GF-D8 (cell line): ENCODE results near the gene UFC1.

Experiments
- DNase-seq: peaks from one replicate; lab custom pipeline; 2025; lab: John Stamatoyannopoulos, UW

The UFC1 gene

DNA sequence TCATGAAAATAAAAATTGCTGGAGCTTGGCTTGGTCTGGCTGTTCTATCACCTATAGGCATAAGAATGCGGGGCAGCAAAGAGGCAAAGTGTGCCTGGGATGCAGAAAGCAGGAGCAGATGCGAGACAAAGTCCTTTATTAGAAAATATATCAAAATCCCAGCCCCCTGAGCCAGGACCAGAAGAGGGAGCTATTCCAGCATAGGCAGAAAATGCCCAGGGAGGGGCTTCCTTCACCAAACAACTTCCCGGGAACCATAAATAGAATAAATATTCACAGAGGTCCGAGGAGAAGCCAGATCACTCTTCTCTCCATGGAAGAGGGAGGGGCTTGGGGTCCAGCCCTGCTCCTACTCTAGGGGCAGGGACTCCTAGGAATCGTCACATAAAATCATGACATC, 17.4 kb downstream of the UFC1 start:
- DNase-seq: no peak

DNA sequence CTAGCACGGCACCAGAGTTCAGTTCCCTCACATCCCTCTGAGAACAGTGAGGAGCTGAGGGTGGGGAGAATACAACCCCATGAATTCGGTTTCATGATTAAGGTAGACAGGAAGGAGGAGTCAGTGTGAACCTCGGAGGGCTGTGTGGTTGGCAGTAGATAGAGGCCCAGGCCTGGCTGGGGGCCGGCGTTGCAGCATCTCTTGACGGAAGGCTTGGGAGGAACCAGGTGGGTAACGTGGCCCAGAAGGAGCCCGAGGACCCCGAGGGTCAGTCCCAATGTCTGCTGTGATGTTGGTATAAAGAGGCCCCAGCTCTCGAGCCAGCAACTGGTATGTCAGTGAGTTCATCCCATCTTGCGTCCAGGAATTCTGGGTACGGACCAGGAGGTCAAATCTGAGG, 17.9 kb downstream of the UFC1 start:
- no peak for DNase-seq

DNA sequence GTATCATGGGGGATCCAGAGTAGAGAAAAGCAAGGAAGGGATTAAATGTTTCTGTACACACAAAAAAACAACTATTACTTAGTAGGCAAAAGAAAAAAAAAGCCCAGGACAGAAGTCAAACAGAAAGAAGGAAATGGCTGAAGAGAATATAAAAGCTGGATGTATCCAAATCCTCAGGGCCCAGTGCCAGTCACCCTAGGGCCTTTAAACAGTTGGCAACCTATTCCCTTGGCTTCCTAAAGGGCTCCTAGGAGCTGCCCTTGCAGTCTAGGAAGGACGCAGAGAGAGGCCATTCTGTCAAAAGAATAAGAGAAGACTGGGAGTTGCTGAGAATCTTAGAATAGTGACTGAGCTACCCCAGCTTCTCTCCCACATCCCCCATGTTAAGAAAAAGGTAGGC, 18.6 kb downstream of the UFC1 start:
- DNase-seq: no peak

DNA sequence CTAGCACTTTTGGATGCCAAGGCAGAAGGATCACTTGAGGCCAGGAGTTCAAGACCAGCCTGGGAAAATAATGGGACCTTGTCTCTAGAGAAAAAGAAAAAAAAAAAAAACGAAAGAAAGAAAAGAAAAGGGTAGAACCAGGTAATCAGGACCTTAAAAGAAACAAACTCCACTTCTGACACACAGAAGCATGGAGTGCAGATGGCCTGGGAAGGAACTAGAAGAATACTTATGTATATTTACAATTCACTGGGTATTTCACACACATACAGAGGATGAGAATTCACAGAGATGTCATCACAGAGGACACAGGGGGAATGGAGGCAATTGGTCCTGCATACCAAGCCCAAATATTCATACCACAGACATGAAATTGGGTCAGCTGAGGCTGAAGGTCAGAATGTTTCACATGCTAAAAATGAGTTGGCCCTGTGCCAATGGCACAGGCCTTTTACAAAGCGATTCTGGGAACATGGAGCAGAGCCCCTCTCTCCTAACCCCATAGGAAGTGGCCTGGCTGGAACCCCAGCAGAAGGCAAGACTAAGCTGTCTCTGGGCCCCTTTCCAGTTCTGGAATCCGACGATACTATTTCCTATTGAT, 19.1 kb downstream of the UFC1 start:
- DNase-seq: no peak

DNA sequence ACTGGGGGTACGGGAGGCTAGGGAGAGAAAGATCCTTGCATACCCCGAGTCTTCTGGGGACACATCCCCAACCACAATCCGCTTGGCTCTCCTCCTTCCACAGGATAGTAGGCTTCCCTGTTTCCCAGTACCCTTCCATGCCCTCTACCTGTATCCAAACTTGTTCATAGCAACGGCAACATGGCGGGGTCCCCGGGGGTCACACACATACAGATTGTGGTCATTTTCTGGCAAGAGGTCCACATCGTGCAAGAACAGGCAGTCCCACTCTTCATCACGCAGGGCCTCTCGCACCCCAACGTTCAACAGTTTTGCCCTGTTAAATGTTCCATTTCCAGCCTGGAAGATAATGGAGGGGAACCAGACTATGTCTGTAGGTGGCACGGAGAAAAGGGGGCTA, 19.9 kb downstream of the UFC1 start:
- DNase-seq: no peak

DNA sequence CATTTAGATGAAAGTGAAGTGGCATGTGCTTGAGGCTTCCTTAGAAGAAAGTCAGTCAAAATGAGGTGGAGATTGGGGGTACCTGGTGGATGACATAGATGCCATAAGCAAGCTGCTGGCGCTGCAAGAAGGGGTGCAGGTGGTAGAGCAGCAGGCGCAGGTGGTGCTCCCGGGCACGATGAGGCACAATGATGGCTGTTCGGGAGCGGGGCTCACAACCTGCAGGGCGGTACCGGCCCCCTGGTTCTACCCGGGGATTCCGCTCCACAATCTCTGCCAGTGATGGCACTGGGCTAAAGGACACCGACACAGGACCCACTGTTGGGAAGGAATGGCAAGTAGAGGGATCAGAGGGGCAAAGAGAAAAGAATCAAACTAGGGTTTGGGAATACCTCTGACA, 21.1 kb downstream of the UFC1 start:
- no peak for DNase-seq

DNA sequence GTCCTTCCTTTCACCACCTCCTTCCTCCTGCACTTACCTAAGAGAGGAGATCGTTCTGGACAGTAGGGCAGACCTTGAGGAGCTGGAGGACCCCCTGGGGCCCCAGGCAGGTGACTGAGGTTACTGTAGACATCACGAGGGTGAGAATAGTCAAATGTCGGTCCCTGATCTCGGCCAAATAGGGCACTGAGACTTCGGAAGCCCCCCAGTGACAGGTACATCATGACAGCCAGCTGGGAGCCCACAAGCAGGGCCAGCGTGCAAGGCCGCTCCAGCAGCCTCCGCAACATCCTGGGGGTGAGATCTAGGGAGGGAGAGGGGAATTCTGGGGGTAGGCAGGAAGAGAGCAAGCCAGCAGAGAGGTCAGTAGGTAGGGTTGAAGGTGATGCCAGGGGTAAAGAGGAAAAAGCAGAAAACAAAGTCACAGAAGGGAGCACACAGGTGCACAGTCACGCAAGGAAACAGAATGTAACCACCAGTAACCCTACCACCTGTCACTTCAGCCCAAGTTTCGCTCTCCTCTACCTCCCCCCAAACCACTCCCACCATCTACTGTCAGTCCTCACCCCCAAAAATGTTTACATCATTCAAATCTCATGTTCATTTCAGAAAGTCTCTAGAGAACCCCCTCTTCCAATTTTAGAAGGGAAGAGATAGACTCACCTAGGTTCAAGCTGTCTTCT, 22.1 kb downstream of the UFC1 start:
- DNase-seq: no peak

DNA sequence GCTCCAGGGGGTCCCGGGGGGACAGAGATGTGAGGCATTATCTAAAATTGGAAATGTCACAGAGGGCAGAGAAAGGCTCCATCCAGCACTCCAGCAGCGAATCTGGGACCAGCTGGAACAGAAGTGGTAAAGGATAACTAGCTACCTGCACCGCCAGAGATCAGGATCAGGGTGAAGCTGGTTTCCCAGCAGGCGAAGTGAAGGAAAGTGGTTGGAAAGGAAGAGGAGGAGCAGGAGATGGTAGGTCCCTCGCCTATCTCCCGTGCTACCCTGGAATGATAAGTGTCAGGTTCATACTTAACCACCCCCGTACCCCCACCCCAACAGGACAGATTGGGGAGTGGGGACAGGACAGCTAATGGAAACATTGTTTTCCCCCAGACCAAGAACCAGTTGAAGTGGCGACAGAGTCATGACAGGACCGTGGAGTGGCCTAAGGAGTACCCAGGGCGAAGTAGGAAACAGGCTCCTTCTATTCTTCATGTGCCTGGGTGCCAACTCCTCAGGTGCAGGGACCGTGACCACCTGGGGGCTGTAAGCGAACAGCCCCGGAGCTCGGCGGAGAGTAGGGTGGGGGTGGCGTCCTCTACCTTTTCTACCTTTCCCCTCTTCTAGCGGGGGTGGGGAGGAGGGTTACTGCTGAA, 22.8 kb downstream of the UFC1 start:
- DNase-seq: no peak

DNA sequence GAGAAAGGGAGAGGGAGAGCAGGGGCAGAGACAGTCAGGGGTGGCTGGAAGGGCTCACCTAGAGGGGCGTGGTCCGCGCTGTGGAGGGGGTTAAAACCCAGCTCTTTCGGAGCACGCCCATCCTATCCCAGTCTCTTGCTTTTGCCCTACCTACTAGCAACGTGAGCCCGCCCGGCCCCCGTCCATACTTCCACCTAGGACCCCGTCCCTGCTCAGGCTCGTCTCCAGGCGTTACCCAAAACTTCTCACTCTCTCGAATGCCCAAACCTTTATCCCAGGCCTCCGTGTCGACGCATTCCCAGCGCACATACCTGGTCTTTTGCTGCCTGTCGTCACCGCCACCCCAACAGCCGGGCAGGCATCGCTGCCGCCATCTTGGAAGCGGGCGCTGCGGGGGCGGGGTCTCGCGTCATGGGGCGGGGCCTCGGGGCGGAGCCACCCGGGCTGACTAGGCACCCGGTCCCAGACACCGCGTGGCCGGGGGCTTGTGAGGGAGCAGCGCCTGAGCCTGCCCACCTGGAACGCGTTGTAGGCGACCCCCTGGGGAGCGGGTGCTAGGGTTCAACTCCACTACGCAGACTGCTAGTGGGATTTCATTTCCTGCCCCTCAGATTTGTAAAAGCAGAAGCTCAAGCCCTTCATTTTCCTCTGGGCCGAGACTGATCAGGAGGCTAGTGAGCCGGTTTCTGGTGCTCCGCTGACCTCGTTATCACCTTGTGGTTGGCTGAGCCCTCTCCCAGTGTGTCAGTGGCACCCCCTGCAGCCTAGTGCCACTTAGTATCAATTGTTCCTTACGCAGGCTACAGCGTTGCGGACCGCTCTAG, 23.5 kb downstream of the UFC1 start, which contains the start of gene B4GALT3:
Gene B4GALT3, minus strand, starts transcription at position 396 of the 824 bp plus-strand sequence. CDS start 1,447 bp downstream, outside the sequence.
- DNase-seq: peak; percentile 80

DNA sequence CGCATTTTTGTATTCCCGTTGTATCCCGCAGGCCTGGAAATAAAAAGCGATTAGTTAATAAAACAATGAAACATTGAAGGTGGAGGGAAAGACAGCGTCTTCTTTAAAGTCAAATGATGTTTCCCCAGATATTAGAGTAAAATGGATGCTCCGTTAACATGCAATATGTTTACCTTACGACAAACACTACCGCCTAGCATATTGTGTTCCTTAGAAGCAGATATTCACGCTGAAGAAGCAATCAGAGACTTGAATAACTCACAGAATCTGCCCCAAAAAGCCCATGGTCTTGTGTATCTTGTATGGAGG, 24.1 kb downstream of the UFC1 start:
- DNase-seq: no peak

DNA sequence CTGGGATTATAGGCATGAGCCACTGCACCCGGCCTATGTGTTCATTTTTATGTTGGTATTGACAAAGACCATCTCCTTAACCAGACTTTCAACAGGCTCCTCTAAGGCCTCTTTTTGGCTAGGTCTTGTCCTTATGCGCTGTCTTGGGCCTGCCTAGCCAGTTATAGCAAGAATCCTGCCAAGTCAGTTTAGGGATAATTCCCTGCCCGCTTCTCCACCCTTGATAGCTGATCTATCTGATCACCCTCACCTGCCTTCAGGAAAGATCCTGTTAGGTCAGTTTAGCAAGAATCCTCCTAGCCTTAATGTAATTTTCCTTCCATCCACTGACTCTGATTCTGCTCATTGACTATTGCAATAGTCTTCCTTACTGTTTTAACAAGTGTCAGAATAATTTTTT, 25.9 kb downstream of the UFC1 start:
- DNase-seq: no peak

DNA sequence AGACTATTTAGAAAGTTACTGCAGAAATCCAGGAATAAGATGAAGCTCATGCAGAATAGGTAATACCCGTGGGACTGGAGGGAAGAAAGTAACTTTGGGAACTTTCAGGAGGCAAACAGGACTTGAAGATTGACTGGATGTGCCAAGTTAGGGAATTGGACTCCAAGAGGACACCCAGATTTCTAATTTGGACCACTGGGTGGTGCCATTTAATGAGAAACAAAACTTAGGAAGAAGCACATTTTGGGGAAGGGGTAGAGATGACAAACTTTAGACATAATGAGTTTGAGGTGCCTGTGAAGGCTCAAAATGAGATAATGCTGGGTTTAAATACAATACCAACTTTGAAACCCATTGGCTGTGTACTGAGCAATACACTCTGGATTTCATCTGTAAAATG, 26.9 kb downstream of the UFC1 start:
- no peak for DNase-seq

DNA sequence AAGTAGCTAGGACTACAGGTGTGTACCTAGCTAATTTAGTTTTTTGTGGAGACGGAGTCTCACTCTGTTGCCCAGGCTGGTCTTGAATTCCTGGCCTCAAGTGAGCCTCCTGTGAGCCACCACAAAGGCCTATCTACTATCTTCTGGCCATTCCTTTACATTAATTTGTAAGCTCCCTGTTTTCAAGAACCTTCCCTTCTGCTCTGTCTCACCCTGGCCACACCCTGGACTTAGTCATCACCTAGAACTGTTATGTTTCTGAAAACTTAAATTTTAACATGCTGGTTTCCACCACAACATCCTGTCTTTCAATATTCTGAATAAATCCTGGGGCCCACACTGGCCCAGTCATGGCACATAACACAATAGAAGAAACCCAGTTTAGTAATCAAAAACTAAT, 28.4 kb downstream of the UFC1 start:
- no peak for DNase-seq

DNA sequence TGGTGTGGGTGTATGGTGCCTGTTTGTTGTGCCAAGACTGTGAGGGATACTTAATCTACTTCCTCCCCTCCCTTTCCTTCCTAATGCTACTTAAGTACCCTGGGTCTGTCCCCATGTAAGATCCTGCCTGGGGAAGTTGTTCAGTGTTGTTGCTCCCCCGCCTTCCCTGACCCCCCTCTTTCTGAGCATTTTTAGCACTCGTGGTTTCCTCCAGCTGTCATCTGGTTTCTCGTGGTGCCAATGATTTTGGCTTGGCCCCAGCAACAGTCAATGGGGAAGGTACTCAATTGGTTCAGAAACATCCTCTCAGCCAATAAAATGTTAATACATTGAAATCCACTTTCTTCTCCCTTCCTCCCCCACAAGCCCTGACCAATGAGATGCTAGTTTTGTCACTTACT, 31.5 kb downstream of the UFC1 start:
- peak; percentile 91 for DNase-seq

DNA sequence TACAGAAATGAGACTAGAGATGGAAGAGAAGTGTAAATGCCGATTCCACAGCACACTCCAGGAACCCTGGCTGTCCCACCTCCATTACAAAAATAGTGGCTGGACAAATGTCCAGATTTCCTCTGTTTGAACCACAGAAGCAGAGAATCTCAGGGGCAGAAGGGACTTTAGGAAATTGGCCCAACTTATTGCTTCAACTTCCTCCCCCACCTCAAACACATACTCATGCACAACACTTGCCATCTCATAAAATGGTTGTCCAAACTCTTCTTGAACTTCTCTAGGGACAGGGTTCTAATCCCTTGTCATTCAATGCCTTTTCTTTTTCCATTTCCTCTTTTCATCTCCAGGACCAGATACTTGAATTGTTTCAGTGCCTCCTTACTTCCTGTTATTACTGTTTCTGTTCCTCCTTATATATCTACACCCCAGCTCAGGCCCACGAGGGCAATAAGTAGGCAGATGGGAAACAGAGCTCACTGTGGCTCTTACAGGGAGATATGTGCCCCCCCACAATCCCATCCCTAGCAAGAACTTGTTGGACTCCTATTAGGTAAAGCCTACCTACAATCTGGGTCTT, 32.0 kb downstream of the UFC1 start:
- peak; percentile 76 for DNase-seq

DNA sequence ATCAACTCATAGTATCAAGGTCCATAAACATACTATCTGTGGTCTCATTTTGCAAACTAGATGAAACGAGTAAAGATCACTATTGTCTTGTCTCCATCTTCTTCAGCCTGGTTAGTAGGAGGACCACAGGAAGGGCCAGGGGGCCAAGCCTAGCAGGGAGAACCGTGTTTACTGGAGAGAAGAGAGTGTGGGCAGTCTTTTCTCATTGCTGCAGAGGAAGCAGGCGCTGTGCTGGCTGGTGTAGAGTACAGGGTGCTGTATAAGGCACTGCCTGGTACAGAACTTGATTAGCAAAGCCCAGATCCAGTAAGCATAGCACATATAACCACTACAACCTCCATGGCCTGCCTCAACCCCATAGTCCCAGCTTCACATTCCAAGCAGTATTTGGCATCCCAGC, 33.5 kb downstream of the UFC1 start:
- no peak for DNase-seq

DNA sequence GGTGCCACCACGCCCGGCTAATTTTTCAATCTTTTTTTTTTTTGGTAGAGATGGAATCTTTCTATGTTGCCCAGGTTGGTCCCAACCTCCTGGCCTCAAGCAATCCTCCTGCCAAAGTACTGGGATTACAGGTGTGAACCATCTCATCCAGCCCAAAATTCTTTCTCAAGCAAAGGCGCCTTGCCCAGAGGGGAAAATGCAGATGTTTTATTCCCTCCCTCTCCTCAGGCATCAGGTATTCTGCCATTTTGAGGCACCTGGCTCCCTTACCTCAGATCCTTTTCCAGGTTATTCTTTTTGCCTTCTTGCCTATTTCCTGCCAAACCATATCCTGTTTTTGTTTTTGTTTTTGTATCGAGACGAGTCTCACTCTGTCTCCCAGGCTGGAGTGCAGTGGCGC, 34.6 kb downstream of the UFC1 start:
- DNase-seq: no peak

DNA sequence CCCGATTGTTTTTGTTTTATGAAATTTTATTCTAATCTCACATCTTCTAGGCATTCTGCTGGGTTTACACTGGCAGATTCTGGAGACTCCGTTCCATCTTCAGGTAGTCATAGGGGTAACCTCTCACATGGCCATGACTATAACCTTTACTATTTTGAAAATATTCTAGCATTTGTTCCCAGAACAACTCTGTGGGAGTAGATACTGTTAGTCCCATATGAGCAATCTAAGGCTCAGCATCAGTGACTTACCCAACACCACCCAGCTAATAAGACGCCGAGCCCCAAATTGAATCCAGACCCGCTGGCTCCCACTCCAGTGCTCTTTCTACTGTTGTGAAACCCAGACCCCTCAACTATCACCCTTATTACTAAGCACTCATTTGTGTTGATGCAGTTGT, 35.3 kb downstream of the UFC1 start:
- no peak for DNase-seq

DNA sequence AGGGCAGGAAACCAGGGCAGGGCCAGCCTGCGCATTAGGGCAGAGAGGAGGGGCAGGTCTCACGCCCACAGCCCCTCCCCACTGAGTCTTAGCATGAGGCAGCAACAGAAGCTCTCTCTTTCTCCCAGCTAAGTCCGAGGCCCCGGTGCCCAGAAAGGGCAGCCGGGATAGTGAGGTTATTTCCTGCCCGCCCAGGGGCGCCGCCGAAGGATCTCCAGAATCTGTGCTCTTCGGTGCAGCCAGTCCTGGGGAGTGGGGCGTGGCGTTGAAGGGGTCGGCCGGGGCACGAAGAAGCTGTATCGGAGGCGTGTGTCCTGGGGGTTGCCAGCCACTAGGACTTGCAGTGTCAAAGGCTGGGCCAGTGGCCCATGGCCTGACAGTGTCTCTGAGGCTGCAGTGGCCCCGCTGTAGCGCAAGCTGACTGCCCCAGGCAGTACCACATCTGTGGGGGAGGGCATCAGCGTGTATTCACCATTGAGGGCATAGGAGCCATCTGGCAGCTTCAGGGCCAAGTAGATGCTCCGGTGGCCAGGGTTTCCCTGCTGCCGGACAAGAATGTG, 37.3 kb downstream of the UFC1 start:
- no peak for DNase-seq

DNA sequence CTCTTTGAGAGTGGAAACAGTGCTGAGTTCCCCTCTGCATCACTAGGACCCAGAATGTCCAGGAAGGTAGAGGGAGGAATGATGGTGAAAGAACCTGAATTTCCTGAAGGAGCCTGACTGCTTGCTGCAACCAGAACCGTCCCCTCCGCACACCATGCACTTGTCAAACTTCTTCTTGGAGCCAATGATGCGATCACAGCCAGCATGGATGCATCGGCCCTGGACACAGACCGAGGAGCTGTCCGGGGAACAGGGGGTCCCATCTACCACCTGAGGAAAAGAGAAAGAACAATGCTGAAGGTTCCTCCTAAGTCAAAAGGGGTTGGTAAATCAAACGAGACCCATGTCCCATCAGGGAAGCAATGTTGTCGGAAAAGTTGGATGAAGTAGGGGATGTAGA, 38.2 kb downstream of the UFC1 start:
- DNase-seq: no peak

DNA sequence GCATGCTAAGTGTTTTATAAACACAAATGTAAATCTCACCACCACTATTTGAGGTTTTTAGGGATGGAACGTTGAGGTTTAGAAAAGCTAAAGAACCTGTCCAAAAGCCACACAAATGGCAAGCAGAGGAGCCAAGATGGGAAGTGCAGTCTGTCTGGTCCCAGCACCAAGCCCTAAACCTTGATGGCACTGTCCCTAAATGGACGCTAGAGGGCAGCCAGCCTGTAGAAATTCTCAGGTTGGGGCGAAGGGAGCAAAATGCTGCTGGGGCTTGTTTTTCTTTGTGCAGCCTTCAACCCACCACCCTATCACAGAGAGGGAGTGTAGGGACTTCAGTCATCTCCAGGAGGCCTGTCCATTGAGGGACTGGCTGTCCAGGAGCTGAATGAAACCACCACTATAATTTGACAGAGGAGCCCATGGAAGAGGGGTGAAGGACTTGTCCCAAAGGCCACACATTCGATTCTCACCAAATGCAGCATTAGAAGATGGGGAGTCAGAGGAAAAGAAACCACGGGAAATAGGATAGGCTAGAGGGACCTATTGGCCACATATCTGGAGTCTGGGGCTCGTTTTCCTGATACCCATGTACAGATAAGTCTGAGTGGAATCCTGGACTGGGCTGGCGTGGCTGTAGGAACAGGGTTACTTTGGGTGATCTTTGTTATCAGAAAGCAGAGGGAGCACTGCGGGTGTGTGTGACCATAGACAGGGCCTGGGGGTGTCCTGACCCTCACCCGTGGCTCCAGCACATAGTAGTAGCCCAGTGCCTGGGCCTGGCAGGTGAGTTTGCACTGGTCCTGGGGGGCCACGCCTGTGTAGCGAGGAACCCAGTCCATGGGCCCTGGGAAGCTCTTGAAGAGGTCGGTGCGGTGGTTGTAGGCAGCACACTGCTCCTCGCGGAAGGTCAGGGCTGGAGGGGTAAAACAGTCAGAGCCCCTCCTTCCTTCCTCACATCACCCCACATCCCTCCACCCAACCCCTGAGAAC, 39.0 kb downstream of the UFC1 start:
- DNase-seq: no peak
